ENCODE data around the gene ZNF652. TPM values are rescaled to one million over a fixed set of nuclear protein-coding genes. Genes with fewer than 3 reads are reported as not detected.
"Not testable (repeated sequence)": the region's sequence is repeated elsewhere in the genome, so short reads cannot be mapped to it uniquely, and the experiment has no call there.

ZNF652 gene
- total RNA-seq (2014; rRNA removed; shearing (Covaris generic)): 11.3 and 13.0 TPM in 2 replicates

- peak; percentile 96 for DNase-seq (ENCODE audit: low spot score)
These were observed at the start of gene ZNF652 for GRCh38 chr17:49361902-49362722. Gene ZNF652, minus strand, starts transcription at chr17:49362250. Its CDS starts 44,525 bp downstream, at chr17:49317725.

GRCh38 chr17:49409066-49409465, 47.0 kb upstream of the ZNF652 start:
- peak; percentile 96 for DNase-seq (ENCODE audit: low spot score)

GRCh38 chr17:49407981-49408501, 46.0 kb upstream of the ZNF652 start:
- peak; percentile 92 for DNase-seq (ENCODE audit: low spot score)

GRCh38 chr17:49407086-49407485, 45.0 kb upstream of the ZNF652 start:
- no peak for DNase-seq (ENCODE audit: low spot score)

GRCh38 chr17:49406421-49407061, 44.5 kb upstream of the ZNF652 start:
- no peak for DNase-seq (ENCODE audit: low spot score)

- no peak for DNase-seq (ENCODE audit: low spot score)
These were observed 42.9 kb upstream of the ZNF652 start for GRCh38 chr17:49404906-49405305.

GRCh38 chr17:49404361-49404760, 42.3 kb upstream of the ZNF652 start:
- DNase-seq (ENCODE audit: low spot score): no peak

GRCh38 chr17:49403514-49404289, 41.7 kb upstream of the ZNF652 start:
- DNase-seq (ENCODE audit: low spot score): no peak

- no peak for DNase-seq (ENCODE audit: low spot score)
These were observed 40.7 kb upstream of the ZNF652 start for GRCh38 chr17:49402706-49403105.

GRCh38 chr17:49401971-49402611, 40.0 kb upstream of the ZNF652 start:
- no peak for DNase-seq (ENCODE audit: low spot score)

- no peak for DNase-seq (ENCODE audit: low spot score)
These were observed 37.9 kb upstream of the ZNF652 start for GRCh38 chr17:49399995-49400394.

- no peak for DNase-seq (ENCODE audit: low spot score)
These were observed 35.5 kb upstream of the ZNF652 start for GRCh38 chr17:49397586-49397985.

- DNase-seq (ENCODE audit: low spot score): no peak
These were observed 31.6 kb upstream of the ZNF652 start for GRCh38 chr17:49393491-49394255.

GRCh38 chr17:49390548-49391324, 28.7 kb upstream of the ZNF652 start:
- DNase-seq (ENCODE audit: low spot score): peak; percentile 33

- DNase-seq (ENCODE audit: low spot score): not testable (repeated sequence)
These were observed 27.7 kb upstream of the ZNF652 start for GRCh38 chr17:49389514-49390347.

- no peak for DNase-seq (ENCODE audit: low spot score)
These were observed 26.9 kb upstream of the ZNF652 start for GRCh38 chr17:49388692-49389513.

GRCh38 chr17:49388290-49388640, 26.2 kb upstream of the ZNF652 start:
- no peak for DNase-seq (ENCODE audit: low spot score)
